Measurements from ENCODE around the gene RNU6-9.

Gene RNU6-9

GRCh38 chr19:850221-850978 is 42.9 kb upstream of the RNU6-9 start:
- TF ChIP-seq POLR2AphosphoS5 (IDR thresholded peaks at IDR 0.05; ENCODE audit: low read depth, low read length) (no peak), FOXP2 (optimal IDR thresholded peaks at IDR 0.05; ENCODE audit: borderline replicate concordance, extremely low read depth, extremely low read length, insufficient read depth) (peak; percentile 54)

GRCh38 chr19:850979-851335 is 42.3 kb upstream of the RNU6-9 start:
- TF ChIP-seq SIN3A (IDR thresholded peaks at IDR 0.05; ENCODE audit: borderline replicate concordance, insufficient read depth, low read length) (no peak), REST (IDR thresholded peaks at IDR 0.05; ENCODE audit: insufficient read depth in 1 of 2, low read depth in 2 of 2, low read length in 2 of 2) (no peak), FOXP2 (optimal IDR thresholded peaks at IDR 0.05; ENCODE audit: borderline replicate concordance, extremely low read depth, extremely low read length, insufficient read depth) (no peak), POLR2AphosphoS5 (IDR thresholded peaks at IDR 0.05; ENCODE audit: low read depth, low read length) (no peak), TAF1 (IDR thresholded peaks at IDR 0.05; ENCODE audit: borderline replicate concordance, insufficient read depth, low read length) (no peak)

GRCh38 chr19:852136-853013 is 40.9 kb upstream of the RNU6-9 start, which contains the start of gene ELANE:
Gene ELANE (plus strand): TSS chr19:852303. CDS start chr19:852329, 26 bp downstream.
- TF ChIP-seq SIN3A (IDR thresholded peaks at IDR 0.05; ENCODE audit: borderline replicate concordance, insufficient read depth, low read length) = no peak

GRCh38 chr19:853014-853585 is 40.2 kb upstream of the RNU6-9 start:
- TF ChIP-seq FOXP2 (optimal IDR thresholded peaks at IDR 0.05; ENCODE audit: borderline replicate concordance, extremely low read depth, extremely low read length, insufficient read depth) (no peak), TAF1 (IDR thresholded peaks at IDR 0.05; ENCODE audit: borderline replicate concordance, insufficient read depth, low read length) (no peak)

GRCh38 chr19:854549-854948 is 38.7 kb upstream of the RNU6-9 start:
- no peak for TF ChIP-seq TAF1 (IDR thresholded peaks at IDR 0.05; ENCODE audit: borderline replicate concordance, insufficient read depth, low read length)
- no peak for TF ChIP-seq SIN3A (IDR thresholded peaks at IDR 0.05; ENCODE audit: borderline replicate concordance, insufficient read depth, low read length)
- TF ChIP-seq FOXP2 (optimal IDR thresholded peaks at IDR 0.05; ENCODE audit: borderline replicate concordance, extremely low read depth, extremely low read length, insufficient read depth) = no peak
- TF ChIP-seq REST (IDR thresholded peaks at IDR 0.05; ENCODE audit: insufficient read depth in 1 of 2, low read depth in 2 of 2, low read length in 2 of 2) = no peak
- no peak for TF ChIP-seq POLR2AphosphoS5 (IDR thresholded peaks at IDR 0.05; ENCODE audit: low read depth, low read length)

GRCh38 chr19:855142-855541 is 38.1 kb upstream of the RNU6-9 start:
- no peak for TF ChIP-seq POLR2AphosphoS5 (IDR thresholded peaks at IDR 0.05; ENCODE audit: low read depth, low read length)

- TF ChIP-seq POLR2AphosphoS5 (IDR thresholded peaks at IDR 0.05; ENCODE audit: low read depth, low read length) = no peak
- no peak for TF ChIP-seq FOXP2 (optimal IDR thresholded peaks at IDR 0.05; ENCODE audit: borderline replicate concordance, extremely low read depth, extremely low read length, insufficient read depth)
- no peak for TF ChIP-seq REST (IDR thresholded peaks at IDR 0.05; ENCODE audit: insufficient read depth in 1 of 2, low read depth in 2 of 2, low read length in 2 of 2)
- TF ChIP-seq SIN3A (IDR thresholded peaks at IDR 0.05; ENCODE audit: borderline replicate concordance, insufficient read depth, low read length) = no peak
- TF ChIP-seq TAF1 (IDR thresholded peaks at IDR 0.05; ENCODE audit: borderline replicate concordance, insufficient read depth, low read length) = no peak
Observed at GRCh38 chr19:855566-856120, 37.6 kb upstream of the RNU6-9 start.
